Measurements from ENCODE around the gene ASPM.

Gene ASPM

GRCh38 chr1:197150336-197151005 lies 4.0 kb upstream of the ASPM start:
- no peak for TF ChIP-seq CTCF (IDR thresholded peaks at IDR 0.05; ENCODE audit: low read depth, low read length)
- no peak for TF ChIP-seq MYC (IDR thresholded peaks at IDR 0.05; ENCODE audit: low read depth, low read length)
- no peak for TF ChIP-seq POLR2A (IDR thresholded peaks at IDR 0.05; ENCODE audit: extremely low read depth, insufficient read length)
- TF ChIP-seq, protein P1, sequence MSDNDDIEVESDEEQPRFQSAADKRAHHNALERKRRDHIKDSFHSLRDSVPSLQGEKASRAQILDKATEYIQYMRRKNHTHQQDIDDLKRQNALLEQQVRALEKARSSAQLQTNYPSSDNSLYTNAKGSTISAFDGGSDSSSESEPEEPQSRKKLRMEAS (IDR thresholded peaks at IDR 0.05; ENCODE audit: low read depth, low read length) = no peak
- DNase-seq (ENCODE audit: low read depth) = no peak
- no peak overlapping the region for H3K4me3 ChIP-seq (ENCODE audit: low read depth, low read length)

DNA sequence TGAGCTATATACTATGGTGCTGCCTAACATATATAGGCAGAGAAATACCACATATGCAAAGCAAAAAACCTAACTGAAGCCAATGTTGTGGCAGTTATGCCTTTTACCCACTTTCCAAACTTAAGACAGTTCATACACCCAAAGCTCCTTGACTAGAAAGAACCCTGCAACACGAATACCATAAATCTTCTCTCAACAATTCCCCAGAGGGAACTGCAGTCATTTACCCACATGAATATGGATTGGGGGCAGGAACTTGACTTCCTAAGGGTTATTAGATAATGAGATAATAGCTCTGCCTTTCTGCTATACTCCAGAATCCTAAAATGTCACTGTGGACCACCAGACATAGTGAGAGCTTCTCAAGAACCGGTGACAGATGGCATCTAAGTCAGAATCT lies 2.9 kb upstream of the ASPM start:
- DNase-seq (ENCODE audit: low read depth) = no peak
- H3K4me3 ChIP-seq (ENCODE audit: low read depth, low read length) = no peak overlapping the region
- TF ChIP-seq MYC (IDR thresholded peaks at IDR 0.05; ENCODE audit: low read depth, low read length) (no peak), POLR2A (IDR thresholded peaks at IDR 0.05; ENCODE audit: extremely low read depth, insufficient read length) (no peak), CTCF (IDR thresholded peaks at IDR 0.05; ENCODE audit: low read depth, low read length) (no peak)
- TF ChIP-seq, protein P1 (IDR thresholded peaks at IDR 0.05; ENCODE audit: low read depth, low read length) = no peak

DNA sequence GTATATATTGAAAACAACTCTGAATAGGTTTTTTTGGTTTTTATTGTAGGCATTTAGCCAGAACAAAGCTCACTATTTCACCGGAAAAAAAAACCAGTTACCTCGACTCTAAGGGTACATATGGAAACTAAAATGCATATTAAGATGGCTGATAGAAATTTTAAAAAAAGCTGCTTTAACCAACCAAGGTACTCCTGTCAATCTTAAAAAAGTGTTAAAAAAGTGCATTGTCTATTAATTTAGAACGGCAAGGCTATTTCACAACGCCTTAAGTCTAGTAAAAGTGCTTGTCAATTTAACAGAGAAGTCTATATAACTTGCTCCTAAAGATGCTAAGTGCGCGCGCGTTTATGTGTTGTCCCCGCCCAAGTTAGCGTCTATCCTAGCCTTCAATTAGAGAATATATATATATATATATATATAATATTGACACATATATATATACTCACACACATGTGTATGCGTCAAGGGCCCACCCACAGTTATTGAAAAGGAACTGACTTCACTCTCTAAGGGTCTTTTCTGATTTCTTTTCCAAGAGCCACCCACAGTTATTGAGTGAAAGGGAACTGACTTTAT lies 934 bp downstream of the ASPM start:
- TF ChIP-seq CTCF (IDR thresholded peaks at IDR 0.05; ENCODE audit: low read depth, low read length) = no peak
- TF ChIP-seq POLR2A (IDR thresholded peaks at IDR 0.05; ENCODE audit: extremely low read depth, insufficient read length) = no peak
- TF ChIP-seq, protein P1 (IDR thresholded peaks at IDR 0.05; ENCODE audit: low read depth, low read length) = no peak
- no peak for TF ChIP-seq MYC (IDR thresholded peaks at IDR 0.05; ENCODE audit: low read depth, low read length)
- H3K4me3 ChIP-seq (ENCODE audit: low read depth, low read length) = peak overlapping the region; percentile 89
- DNase-seq (ENCODE audit: low read depth) = peak; percentile 26

DNA sequence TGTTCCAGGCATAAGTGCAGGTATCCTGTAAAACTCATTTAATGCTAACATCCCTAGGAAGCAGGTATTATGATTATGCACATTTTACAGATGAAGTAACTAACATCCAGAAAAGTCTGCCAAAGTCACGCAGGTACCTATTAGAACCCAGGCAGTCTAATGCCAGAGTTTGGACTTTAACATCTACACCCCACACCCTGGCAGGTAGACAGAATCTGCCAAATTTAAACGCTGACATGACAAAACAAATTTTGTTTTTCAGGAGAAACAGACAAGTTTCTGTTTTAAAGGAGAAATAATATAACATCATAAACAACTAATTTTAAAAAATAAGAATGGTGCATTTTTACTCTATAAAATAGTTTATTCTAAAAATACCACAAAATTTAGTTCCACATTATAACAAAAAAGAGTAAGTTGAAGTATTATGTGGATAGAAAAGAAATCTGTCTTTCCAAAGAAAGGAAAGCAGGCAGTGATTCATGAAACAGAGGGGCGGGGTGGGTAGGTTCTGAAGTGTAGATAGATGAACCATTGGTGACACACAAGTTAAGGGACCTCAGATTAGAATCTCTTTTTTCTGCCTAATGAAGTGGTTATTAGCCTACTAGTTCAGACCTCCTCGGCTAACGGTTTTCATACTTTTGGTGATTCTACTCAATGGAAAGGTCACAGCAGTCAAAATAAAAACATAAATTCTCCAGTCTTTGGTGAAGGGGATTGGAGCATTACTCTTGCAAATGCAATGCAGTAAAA lies 1.7 kb downstream of the ASPM start:
- TF ChIP-seq POLR2A (IDR thresholded peaks at IDR 0.05; ENCODE audit: extremely low read depth, insufficient read length) (no peak), CTCF (IDR thresholded peaks at IDR 0.05; ENCODE audit: low read depth, low read length) (no peak), MYC (IDR thresholded peaks at IDR 0.05; ENCODE audit: low read depth, low read length) (no peak)
- TF ChIP-seq, protein P1 (IDR thresholded peaks at IDR 0.05; ENCODE audit: low read depth, low read length) = no peak
- H3K4me3 ChIP-seq (ENCODE audit: low read depth, low read length) = peak overlapping the region; percentile 89
- DNase-seq (ENCODE audit: low read depth) = peak; percentile 8

- TF ChIP-seq MYC (IDR thresholded peaks at IDR 0.05; ENCODE audit: low read depth, low read length) (no peak), POLR2A (IDR thresholded peaks at IDR 0.05; ENCODE audit: extremely low read depth, insufficient read length) (no peak), CTCF (IDR thresholded peaks at IDR 0.05; ENCODE audit: low read depth, low read length) (no peak)
- TF ChIP-seq, protein P1 (IDR thresholded peaks at IDR 0.05; ENCODE audit: low read depth, low read length) = no peak
- peak overlapping the region; percentile 89 for H3K4me3 ChIP-seq (ENCODE audit: low read depth, low read length)
- DNase-seq (ENCODE audit: low read depth) = peak; percentile 5
Measured at GRCh38 chr1:197143276-197143675, 3.2 kb downstream of the ASPM start.

All from NB4 (cell line).